Measurements from ENCODE around the gene NEUROG1.

- TF ChIP-seq POLR2AphosphoS5 (IDR thresholded peaks at IDR 0.05; ENCODE audit: low read depth) (no peak), REST (IDR thresholded peaks at IDR 0.05; ENCODE audit: unreplicated experiment) (no peak), EZH2phosphoT487 (IDR thresholded peaks at IDR 0.05; ENCODE audit: unreplicated experiment) (no peak), CTCF (conservative IDR thresholded peaks at IDR 0.05; ENCODE audit: low read depth in 2 of 2) (no peak), EZH2 (IDR thresholded peaks at IDR 0.05; ENCODE audit: low read depth, unreplicated experiment) (no peak)
Observed at GRCh38 chr5:135509995-135510394, 25.8 kb downstream of the NEUROG1 start.
